OCI-LY1 (cell line): ENCODE results near the gene HDGFL3.

Experiments
- H2AFZ ChIP-seq: fragments of 200-600 bp; sonication (generic), shearing (Covaris generic); 2 replicates; pipeline ENCODE4 v1.6.0; 2014; ENCODE audit warnings: antibody characterized with exemption, mild to moderate bottlenecking, low read length
- H3F3A ChIP-seq: fragments of 200-600 bp; sonication (generic), shearing (Covaris generic); 2 replicates; pipeline ENCODE4 v1.6.0; 2014; ENCODE audit warnings: mild to moderate bottlenecking, antibody characterized with exemption, low read length, moderate library complexity; ENCODE audit not compliant: insufficient read depth
- H3K27ac ChIP-seq: fragments of 200-600 bp; sonication (generic); 2 replicates; pipeline ENCODE4 v1.5.1; 2014; ENCODE audit warnings: low read length, mixed run types, mild to moderate bottlenecking, low read depth; ENCODE audit not compliant: poor library complexity, severe bottlenecking
- H3K27me3 ChIP-seq: fragments of 200-600 bp; sonication (generic); 2 replicates; pipeline ENCODE4 v1.6.0; 2014; ENCODE audit warnings: antibody characterized with exemption, mild to moderate bottlenecking, low read length, moderate library complexity; ENCODE audit not compliant: insufficient read depth
- H3K36me3 ChIP-seq: fragments of 200-600 bp; sonication (generic); 2 replicates; pipeline ENCODE4 v1.6.1; 2014; ENCODE audit warnings: mild to moderate bottlenecking, antibody characterized with exemption, low read length, moderate library complexity, mixed read lengths; ENCODE audit not compliant: insufficient read depth
- H3K4me1 ChIP-seq: fragments of 200-600 bp; sonication (generic); 2 replicates; pipeline ENCODE4 v1.5.1; 2014; ENCODE audit warnings: mild to moderate bottlenecking, low read length, moderate library complexity; ENCODE audit not compliant: insufficient read depth, severe bottlenecking
- H3K4me2 ChIP-seq: fragments of 200-600 bp; sonication (generic), shearing (Covaris generic); 2 replicates; pipeline ENCODE4 v1.6.1; 2014; ENCODE audit warnings: low read length
- H3K4me3 ChIP-seq: fragments of 200-600 bp; sonication (generic); 2 replicates; pipeline ENCODE4 v1.5.1; 2014; ENCODE audit warnings: low read length, low read depth, mild to moderate bottlenecking, mixed read lengths; ENCODE audit not compliant: poor library complexity, severe bottlenecking
- H3K79me2 ChIP-seq: fragments of 200-600 bp; shearing (Covaris generic); 2 replicates; pipeline ENCODE4 v1.6.1; 2016; ENCODE audit warnings: mixed run types, low read length, mixed read lengths; ENCODE audit not compliant: insufficient read depth
- H3K9ac ChIP-seq: fragments of 200-600 bp; sonication (generic), shearing (Covaris generic); 2 replicates; pipeline ENCODE4 v1.6.1; 2014; ENCODE audit warnings: mild to moderate bottlenecking, low read length, mixed read lengths
- H3K9me2 ChIP-seq: fragments of 200-600 bp; sonication (generic), shearing (Covaris generic); 2 replicates; pipeline ENCODE4 v1.6.1; 2014; ENCODE audit warnings: low read depth, mild to moderate bottlenecking, low read length, mixed read lengths
- H3K9me3 ChIP-seq: fragments of 200-600 bp; shearing (Covaris generic); 2 replicates; pipeline ENCODE4 v1.6.1; 2014; ENCODE audit warnings: low read length, mixed read lengths
- H4K20me1 ChIP-seq: fragments of 200-600 bp; sonication (generic), shearing (Covaris generic); 2 replicates; pipeline ENCODE4 v1.6.0; 2016; ENCODE audit warnings: mild to moderate bottlenecking, low read length; ENCODE audit not compliant: insufficient read depth
- CTCF ChIP-seq: fragments of 200-600 bp; sonication (generic), shearing (Covaris generic); IDR thresholded peaks from 2 replicates; pipeline ENCODE4 v1.5.1; 2017; ENCODE audit warnings: mild to moderate bottlenecking, antibody characterized with exemption, low read length, moderate library complexity, mixed read lengths
- EZH2 ChIP-seq: fragments of 200-600 bp; sonication (generic), shearing (Covaris generic); IDR thresholded peaks from 2 replicates; pipeline ENCODE4 v1.8.0; 2017; ENCODE audit warnings: borderline replicate concordance, mixed run types, mild to moderate bottlenecking, antibody characterized with exemption, low read length, moderate library complexity, mixed read lengths

The HDGFL3 gene

GRCh38 chr15:83112233-83112955 lies 95.2 kb downstream of the HDGFL3 start:
- no peaks in the 10 kb centered on the region for H3K9me3 ChIP-seq
- H3K4me3 ChIP-seq: no peak overlapping the region
- H3K27me3 ChIP-seq: peaks cover 4% of the 10 kb centered on the region; the same call in 1 of the 2 replicates
- H3K4me1 ChIP-seq: peaks cover 6% of the 10 kb centered on the region
- no peak overlapping the region for H2AFZ ChIP-seq
- H3F3A ChIP-seq: no peaks in the 10 kb centered on the region
- H3K79me2 ChIP-seq: no peaks in the 10 kb centered on the region
- no peaks in the 10 kb centered on the region for H4K20me1 ChIP-seq
- H3K9me2 ChIP-seq: no peaks in the 10 kb centered on the region
- H3K36me3 ChIP-seq: no peaks in the 10 kb centered on the region
- no peak overlapping the region for H3K4me2 ChIP-seq
- no peak overlapping the region for H3K9ac ChIP-seq
- TF ChIP-seq EZH2 (no peak), CTCF (no peak)
- no peak overlapping the region for H3K27ac ChIP-seq

GRCh38 chr15:83111149-83111548 lies 96.5 kb downstream of the HDGFL3 start:
- H3K9me3 ChIP-seq: no peaks in the 10 kb centered on the region
- no peaks in the 10 kb centered on the region for H3K36me3 ChIP-seq
- H3K79me2 ChIP-seq: no peaks in the 10 kb centered on the region
- H3K4me2 ChIP-seq: no peak overlapping the region
- no peak overlapping the region for H2AFZ ChIP-seq
- peaks cover 4% of the 10 kb centered on the region; the same call in 1 of the 2 replicates for H3K27me3 ChIP-seq
- no peak overlapping the region for H3K4me3 ChIP-seq
- no peak overlapping the region for H3K27ac ChIP-seq
- peaks cover 6% of the 10 kb centered on the region for H3K4me1 ChIP-seq
- H3K9me2 ChIP-seq: no peaks in the 10 kb centered on the region
- TF ChIP-seq EZH2 (no peak), CTCF (no peak)
- no peaks in the 10 kb centered on the region for H4K20me1 ChIP-seq
- no peak overlapping the region for H3K9ac ChIP-seq
- H3F3A ChIP-seq: no peaks in the 10 kb centered on the region

- H3K4me2 ChIP-seq: no peak overlapping the region
- H3K4me3 ChIP-seq: no peak overlapping the region
- no peak overlapping the region for H3K27ac ChIP-seq
- H3K36me3 ChIP-seq: no peaks in the 10 kb centered on the region
- H3K9ac ChIP-seq: no peak overlapping the region
- no peaks in the 10 kb centered on the region; the same call in 1 of the 2 replicates for H3K27me3 ChIP-seq
- no peak for TF ChIP-seq CTCF
- TF ChIP-seq EZH2: no peak
- H4K20me1 ChIP-seq: no peaks in the 10 kb centered on the region
- peaks cover 6% of the 10 kb centered on the region for H3K4me1 ChIP-seq
- no peaks in the 10 kb centered on the region for H3K9me3 ChIP-seq
- H3F3A ChIP-seq: no peaks in the 10 kb centered on the region
- H2AFZ ChIP-seq: no peak overlapping the region
- no peaks in the 10 kb centered on the region for H3K9me2 ChIP-seq
- no peaks in the 10 kb centered on the region for H3K79me2 ChIP-seq
Observed at GRCh38 chr15:83110381-83110780, 97.2 kb downstream of the HDGFL3 start.
